GM21360 (cell line): ENCODE data around the gene NTSR1.

Source experiments
- ATAC-seq: cut with Tn5 transposase; IDR thresholded peaks from one replicate; pipeline ENCODE4 v1.9.1; 2021; ENCODE audit warnings: mild to moderate bottlenecking, moderate library complexity; ENCODE audit not compliant: unreplicated experiment

The NTSR1 gene

DNA sequence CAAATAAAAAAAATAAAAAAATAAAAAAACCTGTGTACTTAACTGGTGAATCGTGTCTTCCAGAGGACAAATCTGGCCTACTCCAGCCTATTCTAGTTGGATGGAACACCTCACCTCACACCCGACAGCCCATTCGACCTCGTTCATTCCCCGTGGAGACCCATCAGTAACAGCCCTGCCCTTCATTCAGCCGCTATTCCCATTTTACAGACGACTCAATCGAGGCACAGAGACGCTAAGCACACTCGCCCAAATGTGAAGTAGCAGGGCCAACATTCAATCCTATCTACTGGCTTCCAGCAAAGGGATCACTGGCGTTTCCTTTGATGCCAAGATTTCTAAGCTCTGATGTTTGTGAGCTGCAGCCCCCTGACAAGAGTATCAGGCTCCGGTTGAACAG is 1.8 kb upstream of the NTSR1 start:
- no peak for ATAC-seq

DNA sequence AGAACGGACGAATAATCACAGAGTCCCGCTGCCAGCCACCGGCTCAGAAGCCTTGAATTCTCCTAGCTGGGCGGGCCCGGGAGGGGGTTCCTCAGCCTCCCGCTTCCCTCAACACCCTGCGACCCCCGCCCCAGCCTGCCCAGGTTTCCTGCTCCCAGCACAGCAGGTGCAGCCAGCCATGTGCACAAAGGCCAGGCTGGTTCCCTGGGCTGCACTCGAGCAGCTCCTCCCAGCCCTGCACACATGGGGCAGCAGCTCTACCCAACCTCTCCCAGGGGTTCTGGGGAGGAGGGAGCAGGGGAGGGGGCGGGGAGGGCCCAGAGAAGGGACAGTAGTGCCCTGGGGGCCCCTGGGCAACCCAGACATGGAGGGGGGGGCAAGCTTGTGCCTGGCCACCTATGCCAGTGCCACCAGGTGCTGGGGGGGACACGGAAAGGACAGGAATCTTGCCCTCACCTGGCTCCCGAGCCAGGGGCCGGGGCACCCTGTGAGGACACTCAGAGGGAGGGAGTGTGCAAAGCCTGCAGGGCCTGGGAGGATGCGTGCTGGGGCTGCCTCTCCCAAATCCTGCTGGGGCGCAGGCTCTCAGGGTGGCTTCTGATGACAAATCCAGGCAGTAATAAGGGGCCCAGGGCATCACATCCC is 1.2 kb upstream of the NTSR1 start:
- no peak for ATAC-seq

DNA sequence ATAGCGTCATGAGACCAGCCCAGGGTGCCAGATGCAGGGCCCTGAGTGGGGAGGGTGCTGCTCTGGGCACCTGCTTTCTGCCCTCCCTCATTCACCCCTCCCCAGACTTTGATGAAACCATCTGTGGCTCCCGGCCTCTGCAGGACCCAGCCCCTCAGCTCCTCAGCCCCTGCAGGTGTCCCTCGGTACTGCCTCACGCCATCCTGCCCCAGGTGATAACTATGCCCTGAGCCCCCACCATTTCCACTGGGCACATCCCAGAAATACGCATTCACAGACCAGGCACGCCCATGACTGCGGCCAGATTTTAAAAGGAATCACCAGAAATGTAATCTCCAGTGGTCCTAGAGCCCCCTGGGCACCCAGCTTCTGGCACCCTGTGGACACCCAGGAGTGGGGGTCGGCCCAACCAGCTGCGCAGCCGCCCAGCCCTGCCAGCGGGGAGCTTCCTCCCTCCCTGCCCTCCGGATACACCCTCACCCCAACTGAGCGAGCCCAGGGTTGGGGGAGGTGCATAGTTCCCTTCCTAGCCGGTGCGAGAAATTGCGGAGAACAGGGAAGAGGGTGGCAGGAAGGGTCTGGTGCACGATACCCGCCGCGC is 615 bp upstream of the NTSR1 start:
- no peak for ATAC-seq

DNA sequence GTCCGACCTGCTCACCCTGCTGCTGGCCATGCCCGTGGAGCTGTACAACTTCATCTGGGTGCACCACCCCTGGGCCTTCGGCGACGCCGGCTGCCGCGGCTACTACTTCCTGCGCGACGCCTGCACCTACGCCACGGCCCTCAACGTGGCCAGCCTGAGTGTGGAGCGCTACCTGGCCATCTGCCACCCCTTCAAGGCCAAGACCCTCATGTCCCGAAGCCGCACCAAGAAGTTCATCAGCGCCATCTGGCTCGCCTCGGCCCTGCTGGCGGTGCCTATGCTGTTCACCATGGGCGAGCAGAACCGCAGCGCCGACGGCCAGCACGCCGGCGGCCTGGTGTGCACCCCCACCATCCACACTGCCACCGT is 885 bp downstream of the NTSR1 start:
- no peak for ATAC-seq

DNA sequence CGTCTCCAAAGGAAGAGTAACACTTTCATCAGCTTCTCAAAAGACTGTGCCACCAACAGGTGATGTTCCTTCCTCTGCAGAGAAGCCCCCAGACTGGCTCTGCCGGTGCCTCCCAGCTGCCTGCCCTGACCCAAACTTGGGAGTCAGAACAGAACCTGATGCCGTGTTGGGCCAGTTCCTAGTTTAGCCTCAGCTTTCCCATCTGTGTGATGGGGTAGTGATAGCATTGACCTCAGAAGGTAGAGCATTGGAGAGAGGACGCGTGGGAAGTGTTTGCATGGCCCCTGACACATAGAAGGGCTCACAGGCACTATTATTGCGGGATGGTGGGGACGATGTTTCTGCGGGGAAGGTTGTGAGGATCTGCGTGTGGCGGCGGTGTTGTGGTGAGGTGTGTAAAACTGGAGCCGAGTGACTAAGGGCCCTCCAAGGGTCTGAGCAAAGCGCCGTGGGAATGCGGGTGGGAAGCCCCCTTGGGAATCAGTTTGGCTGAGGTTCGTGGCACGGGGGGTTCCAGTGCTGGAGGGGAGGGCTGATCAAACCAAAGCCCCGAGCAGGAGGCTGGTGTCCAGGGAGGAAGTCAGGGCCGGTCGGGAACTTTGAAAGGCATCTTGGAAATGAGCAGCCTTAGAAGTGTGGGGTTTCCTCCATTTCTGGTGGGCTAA is 1.7 kb downstream of the NTSR1 start:
- no peak for ATAC-seq

DNA sequence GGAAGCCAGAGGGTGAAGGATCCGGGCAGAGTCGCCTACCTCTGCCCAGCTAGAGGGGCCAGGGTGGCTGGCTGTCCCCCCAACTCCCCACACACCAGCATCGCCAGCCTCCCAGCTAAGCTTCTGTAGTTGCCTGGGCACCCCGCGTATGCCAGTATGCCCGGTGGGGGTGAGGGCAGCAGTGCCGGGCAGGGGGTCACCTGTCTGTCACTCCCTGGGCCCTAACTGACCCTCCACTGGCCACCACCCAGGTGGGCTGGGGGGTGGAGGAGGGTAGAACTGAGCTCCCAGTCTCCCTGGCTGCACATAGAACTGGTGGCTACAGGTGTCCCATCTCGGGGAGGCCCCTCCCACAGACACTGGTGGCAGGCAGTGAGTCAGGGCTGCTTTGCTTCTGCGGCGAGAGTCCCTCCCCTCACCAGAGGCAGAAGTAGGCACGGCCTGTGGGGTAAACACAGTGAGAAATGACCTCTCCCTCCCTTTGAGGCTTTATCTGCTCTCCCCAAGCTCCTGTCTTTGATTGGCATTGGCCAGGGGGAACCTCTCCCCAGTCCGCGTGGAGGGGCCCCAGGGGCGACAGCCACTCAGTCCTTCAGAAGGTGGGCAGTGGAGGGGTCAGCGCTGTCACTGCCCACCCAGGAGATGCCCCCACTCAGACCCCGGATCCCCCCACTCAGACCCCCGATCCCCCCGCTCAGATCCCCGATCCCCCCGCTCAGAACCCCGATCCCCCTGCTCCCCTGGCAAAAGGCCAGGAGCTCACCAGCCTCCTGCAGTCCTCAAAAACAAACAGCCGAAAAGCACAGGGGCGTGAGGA is 2.5 kb downstream of the NTSR1 start:
- ATAC-seq = no peak

DNA sequence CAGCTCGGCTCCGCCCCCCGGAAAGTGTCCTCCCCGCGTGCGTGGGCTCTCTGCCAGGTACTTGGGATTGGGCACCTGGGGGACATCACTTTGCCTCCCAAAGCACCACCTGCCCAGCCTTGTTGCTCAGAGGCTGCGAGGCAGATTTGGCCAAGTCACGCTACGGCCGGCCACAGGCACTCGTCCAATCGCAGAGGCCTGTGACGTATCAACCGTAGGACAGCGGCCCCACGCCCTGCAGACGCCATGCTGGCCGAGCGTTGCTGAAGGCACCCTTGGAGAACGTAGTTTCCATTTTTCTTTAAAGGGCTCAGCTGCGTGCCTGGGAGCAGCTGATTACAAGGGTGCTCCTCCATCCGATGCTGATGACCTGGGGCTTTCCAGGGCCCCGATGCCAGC is 3.1 kb downstream of the NTSR1 start:
- ATAC-seq = no peak

DNA sequence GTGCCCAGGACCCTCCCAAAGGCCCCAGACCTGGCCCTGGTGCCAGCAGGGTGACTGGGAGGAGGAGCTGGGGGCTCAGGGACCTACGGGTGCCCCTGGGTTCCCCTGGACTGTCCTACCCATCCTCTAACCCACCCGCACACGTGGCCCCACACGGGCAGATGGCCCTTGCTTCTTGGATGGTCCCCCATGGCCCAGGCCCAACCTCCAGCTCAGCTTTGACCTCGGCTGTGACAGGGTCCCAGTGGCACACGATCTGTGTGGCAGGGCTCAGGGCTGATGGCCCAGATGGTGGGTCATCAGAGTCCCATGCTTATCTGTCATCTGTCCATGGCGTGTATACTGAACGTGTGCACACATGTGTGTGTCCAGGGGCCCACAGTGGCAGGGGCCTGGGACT is 4.0 kb downstream of the NTSR1 start:
- no peak for ATAC-seq

DNA sequence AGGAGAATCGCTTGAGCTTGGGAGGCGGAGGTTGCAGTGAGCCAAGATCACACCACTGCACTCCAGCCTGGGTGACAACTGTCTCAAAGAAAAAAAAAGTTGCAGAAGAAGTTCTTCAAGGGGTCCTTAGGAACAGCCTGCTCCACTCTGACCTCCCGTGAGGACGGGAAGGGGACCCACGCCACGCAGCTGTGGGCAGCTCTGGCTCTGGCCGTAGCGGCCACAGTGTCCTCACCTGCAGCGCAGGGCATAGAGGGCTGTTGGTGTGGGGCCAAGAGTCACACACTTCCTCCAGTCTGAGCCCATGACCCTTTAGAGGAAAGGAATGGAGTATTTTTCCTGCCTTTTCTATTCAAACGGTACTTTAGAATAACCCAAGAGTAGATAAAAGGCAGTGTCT is 5.4 kb downstream of the NTSR1 start:
- no peak for ATAC-seq

DNA sequence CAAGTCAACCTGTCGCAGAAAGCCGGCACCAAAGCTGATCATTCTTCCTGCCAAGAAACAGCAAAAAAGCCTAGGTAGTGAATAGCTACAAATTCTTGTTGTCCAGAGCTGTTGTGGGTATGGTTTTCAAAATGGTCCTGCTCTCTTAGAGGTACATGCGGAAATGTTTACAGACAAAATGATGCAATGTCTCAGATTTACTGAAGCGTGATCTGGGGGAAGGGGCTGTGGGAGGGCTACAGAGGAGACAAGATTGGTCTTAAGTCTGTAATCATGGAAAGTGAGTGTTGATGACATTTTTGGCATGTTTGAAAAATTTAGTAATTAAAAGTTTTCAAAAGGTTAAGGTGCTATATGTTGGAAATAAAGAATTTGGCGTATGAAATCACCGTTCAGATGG is 6.2 kb downstream of the NTSR1 start:
- no peak for ATAC-seq

DNA sequence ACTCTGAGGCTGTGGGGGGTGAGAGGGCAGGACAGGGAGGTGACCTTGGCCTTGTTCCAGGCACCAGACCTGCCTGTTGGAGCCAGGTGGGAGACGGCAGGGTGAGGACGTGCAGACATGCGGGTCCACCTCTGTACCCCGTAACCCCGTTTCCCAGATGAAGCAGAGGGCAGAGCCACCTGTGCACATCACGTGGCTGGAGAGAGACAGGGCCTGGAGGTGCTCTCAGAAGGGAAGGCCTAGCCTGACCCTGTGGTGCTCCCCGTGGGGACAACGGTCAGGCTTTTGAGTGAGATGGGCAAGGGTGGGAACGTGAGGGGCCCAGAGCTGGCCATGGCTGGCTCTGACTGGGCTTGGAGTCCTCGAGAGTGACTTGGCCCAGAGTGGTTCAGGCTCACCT is 6.6 kb downstream of the NTSR1 start:
- no peak for ATAC-seq

DNA sequence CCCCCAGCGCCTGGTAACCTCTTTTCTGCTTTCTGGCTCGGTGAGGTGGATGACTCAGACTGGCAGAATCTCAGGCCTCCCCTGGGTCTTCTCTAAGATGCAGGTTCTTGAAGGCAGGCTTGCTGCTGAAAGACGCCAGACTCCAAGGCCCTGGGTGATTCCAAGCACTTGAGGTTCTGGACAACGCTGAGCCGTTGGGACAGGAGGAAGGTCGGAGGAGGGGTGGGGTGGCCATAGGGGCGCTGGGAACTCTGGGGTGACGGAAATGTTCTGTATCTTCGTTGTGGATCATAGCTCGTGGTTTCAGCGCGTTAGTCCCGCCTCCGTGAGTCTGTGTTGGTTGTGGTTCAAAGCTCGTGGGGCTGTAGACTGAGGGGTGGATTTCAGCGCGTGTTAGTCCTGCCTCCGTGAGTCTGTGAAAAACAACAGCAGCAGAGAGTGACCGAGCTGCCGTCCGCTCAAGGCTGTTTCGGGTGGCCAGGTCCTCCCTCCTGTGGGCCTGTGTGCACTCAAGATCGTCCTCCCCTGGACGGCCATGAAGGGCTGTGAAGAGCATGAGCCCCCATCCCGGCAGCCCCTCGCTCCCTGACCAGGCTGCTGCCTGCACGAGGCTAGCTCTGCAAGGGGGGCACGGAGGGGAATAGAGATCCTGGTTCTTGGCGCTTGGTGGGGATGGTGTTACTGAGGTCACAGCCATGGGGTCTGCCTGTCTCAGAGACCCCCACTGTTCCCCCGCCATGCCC is 7.7 kb downstream of the NTSR1 start:
- no peak for ATAC-seq

DNA sequence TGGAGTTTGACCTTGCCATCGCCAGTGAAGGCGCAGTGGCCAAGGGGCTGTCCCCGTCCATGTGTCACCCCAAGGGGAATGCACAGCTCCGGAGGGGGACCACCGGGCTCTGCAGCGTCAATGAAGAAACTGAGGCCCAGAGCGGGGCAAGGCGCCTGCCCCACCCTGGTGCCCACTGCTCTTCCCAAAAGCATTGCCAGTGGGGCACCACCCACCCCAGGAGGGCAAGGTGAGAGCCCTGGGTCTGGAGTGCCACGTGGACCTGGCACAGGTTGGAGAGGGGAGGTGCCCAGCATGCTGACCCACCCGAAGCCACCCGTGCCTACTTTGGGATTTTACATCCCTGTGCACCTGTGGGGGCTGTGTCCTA is 8.3 kb downstream of the NTSR1 start:
- no peak for ATAC-seq

DNA sequence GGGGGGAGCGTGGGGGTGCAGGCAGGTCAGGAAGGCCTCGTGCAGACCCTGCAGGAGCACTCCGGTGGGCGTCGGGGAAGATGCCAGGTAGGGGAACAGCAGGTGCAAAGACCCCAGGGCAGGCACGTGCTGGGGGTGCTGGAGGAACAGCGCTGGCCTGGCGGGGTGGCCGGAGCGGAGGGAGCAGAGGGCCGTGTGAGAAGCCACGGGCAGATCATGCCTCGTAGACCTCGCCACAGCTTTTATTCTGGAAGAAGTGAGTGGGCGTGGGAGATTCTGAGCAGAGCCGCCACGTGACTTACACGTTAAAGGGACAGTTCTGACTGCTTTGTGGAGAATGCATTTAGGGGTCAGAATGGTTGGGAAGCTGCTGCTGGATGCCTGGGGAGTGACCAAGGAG is 9.3 kb downstream of the NTSR1 start:
- ATAC-seq = no peak

DNA sequence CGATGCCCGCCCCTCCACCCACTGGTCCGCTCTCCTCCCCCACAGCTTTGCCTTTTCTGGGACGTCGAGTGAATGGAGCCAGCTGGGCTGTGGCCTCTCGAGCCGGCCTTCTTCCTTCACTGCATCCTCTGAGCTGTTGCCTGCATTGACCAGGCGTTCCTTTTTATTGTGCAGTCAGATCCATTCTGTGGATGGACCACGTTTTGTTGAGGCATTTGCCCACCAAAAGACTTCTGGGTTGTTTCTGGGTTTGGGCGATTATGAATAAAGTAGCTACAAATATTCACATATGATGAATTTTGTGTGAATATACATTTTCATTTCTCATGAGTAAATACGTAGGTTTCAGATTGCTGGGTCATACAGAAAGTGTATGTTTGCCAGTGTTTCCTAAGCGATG is 9.9 kb downstream of the NTSR1 start:
- ATAC-seq = no peak

DNA sequence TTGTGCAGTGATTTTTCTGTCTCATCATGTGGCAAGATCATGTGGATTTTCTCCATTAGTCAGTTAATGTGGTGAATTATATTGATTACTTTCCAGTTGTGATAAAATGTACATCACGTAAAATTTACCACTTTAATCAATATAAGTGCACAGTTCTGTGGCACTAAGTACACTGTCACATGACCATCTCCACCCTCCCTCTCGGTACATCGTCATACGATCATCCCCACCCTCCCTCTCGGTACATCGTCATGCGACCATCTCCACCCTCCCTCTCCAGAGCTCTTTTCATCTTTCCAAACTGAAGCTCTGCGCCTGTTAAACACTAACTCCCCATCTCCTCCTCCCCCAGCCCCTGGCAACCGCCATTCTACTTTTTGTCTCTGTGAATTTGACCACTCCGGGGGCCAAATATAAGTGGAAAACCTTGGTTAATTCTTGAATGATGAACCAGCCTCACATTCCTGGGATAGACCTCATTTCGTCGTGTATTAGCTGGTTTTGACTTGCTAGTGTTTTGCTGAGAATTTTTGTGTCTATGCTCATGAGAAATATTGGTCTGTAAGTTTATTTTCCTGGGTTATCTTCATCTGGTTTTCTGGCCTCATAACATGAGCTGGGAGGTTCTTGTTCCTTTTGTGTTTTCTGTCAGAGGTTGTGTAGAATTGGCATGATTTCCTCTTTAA is 10.8 kb downstream of the NTSR1 start:
- ATAC-seq = no peak

DNA sequence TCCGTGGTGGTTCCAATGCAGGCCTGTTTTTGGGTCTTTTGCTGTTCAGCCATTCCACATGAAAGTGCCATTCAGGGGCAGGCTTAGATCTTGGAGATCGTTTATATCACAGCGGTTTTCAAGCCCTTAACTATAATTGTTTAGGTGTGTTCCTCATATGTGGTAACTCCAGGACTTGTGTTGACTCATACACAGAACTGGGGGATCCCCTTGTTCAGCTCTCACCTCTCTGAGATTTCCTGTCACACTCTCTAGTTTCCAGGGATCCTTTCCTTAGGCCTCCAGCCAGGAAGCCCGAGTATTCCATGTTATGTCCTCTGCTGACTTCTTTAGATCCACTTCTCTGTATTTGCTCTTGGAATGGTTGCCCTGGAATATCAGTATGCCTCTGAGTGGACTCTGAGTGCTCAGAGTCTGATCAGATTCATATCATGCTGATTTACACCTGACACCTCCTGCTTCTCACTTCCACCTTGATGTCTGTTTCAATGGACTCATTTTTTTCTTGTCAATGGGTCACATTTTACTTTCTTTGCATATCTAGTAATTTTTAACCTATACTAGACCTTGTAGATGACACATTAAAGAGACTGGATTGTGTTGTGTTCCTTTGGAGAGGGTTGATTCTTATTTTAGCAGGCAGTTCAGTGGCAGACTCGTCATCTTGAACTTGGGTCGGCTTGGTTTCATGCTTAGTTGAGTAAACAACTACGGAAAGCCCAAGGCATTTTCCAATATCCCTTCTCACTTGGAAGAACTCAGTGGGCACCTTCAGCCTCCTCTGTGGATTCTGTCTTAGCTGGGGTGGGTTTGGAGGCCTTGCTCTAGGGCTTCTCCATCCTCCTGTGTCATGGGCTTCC is 13.1 kb downstream of the NTSR1 start:
- ATAC-seq = no peak

DNA sequence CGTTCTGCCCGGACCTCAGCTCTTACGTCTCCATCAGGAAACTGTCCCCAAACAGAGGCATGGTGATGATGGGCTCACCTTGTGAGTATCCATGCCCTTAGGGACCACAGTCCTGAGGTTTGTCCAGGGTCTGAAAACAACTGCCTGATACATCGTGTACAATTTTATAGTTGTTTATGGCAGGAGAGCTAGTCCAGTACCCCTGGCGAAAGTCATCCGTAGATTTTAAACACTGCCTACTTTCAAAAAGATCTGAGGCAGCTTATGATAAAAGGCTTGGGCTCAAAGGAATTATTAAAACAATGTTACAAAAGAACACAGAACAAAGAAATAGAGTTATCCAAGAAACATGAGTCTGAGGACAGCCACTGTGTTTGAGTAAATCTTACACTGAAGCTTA is 14.0 kb downstream of the NTSR1 start:
- no peak for ATAC-seq

DNA sequence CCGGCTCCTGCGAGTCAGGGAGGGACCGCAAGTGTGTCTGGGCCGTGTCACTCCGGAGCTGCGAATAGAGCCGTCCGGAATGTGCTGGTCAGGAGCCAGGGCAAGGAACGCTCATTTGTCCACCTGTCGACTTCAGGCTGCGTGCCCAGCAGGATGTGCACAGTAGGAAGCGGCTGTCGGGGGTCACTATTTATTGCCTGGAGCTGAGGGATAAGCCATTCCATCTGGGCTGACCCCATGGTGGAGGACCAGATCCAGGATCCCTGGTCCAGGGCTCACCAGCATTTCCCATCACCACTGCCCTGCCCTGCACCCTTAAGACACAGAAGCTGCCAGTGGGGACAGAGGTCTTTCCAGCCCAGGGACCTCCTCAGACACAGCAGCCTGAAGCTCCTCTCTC is 14.7 kb downstream of the NTSR1 start:
- no peak for ATAC-seq
